Measurements from ENCODE around the gene KDM4E. TPM values are rescaled to one million over a fixed set of nuclear protein-coding genes. Genes with fewer than 3 reads are reported as not detected.

KDM4E gene
- total RNA-seq = not detected
- not detected for polyA plus RNA-seq
- not detected for total RNA-seq

- intact Hi-C loops (cut with micrococcal nuclease) = no loop called here
- Histone ChIP-seq H3K9me3 (ENCODE audit: control insufficient read depth in 2 of 3, low read length in 3 of 3) (no peaks in the 10 kb centered on the region), H3K4me3 (ENCODE audit: low read length) (no peak within 1 kb of the TSS), H3K27ac (ENCODE audit: low read depth, low read length) (no peak within 1 kb of the TSS), H3K27me3 (ENCODE audit: control insufficient read depth in 2 of 2, insufficient read depth in 2 of 2, low read length in 2 of 2) (no peaks in the 10 kb centered on the region), H3K36me3 (ENCODE audit: control insufficient read depth in 2 of 3, insufficient read depth in 3 of 3, low read length in 3 of 3) (no peaks in the 10 kb centered on the region), H3K4me1 (ENCODE audit: control insufficient read depth in 2 of 2, insufficient read depth in 2 of 2, low read length in 2 of 2) (no peaks in the 10 kb centered on the region)
- Mint-ChIP-seq H3K27ac (no peak within 1 kb of the TSS), H3K9me3 (no peaks in the 10 kb centered on the region), H3K4me3 (no peak within 1 kb of the TSS), H3K27me3 (no peaks in the 10 kb centered on the region), H3K4me1 (no peaks in the 10 kb centered on the region), H3K36me3 (no peaks in the 10 kb centered on the region)
- ATAC-seq (no peak), DNase-seq (no peak)
- ChIA-PET CTCF (no interaction called here), POLR2A (no interaction called here)
Measured at GRCh38 chr11:95024958-95025357, at the start of gene KDM4E. KDM4E (plus strand) TSS chr11:95025258; CDS start chr11:95025558, 300 bp downstream.

- ChIA-PET CTCF (no interaction called here), POLR2A (interaction anchor here (0.7 to 5.3 kb wide), 3 partner anchors 89 to 219 kb away, joined by 3 to 53 read pairs (median 4); partner anchors contain the start of gene SRSF8)
- intact Hi-C loops (cut with micrococcal nuclease) = no loop called here
Measured at GRCh38 chr11:94975599-94975998, 49.5 kb upstream of the KDM4E start.

GRCh38 chr11:94987378-94987777 lies 37.7 kb upstream of the KDM4E start:
- ATAC-seq (no peak), DNase-seq (no peak)
- peaks cover 0 to 3% (median 0%) of the 10 kb centered on the region in 5 donors for H3K36me3 Mint-ChIP-seq
- no peaks in the 10 kb centered on the region for H3K9me3 Mint-ChIP-seq
- no peak overlapping the region for H3K27ac ChIP-seq (ENCODE audit: low read depth, low read length)
- H3K36me3 ChIP-seq (ENCODE audit: control insufficient read depth in 2 of 3, insufficient read depth in 3 of 3, low read length in 3 of 3) = no peaks in the 10 kb centered on the region
- no peak overlapping the region for H3K4me3 Mint-ChIP-seq
- H3K4me1 ChIP-seq (ENCODE audit: control insufficient read depth in 2 of 2, insufficient read depth in 2 of 2, low read length in 2 of 2) = no peaks in the 10 kb centered on the region
- no peak overlapping the region for H3K27ac Mint-ChIP-seq
- ChIA-PET POLR2A (no interaction called here), CTCF (no interaction called here)
- H3K9me3 ChIP-seq (ENCODE audit: control insufficient read depth in 2 of 3, low read length in 3 of 3) = no peaks in the 10 kb centered on the region
- no peaks in the 10 kb centered on the region for H3K4me1 Mint-ChIP-seq
- H3K4me3 ChIP-seq (ENCODE audit: low read length) = no peak overlapping the region
- intact Hi-C loops (cut with micrococcal nuclease) = no loop called here
- no peaks in the 10 kb centered on the region for H3K27me3 ChIP-seq (ENCODE audit: control insufficient read depth in 2 of 2, insufficient read depth in 2 of 2, low read length in 2 of 2)
- peaks cover 24 to 45% (median 36%) of the 10 kb centered on the region in 5 donors for H3K27me3 Mint-ChIP-seq

More at GRCh38 chr11:94975599-94975998, 49.5 kb upstream of the KDM4E start:
- Mint-ChIP-seq H3K4me3 (peak overlapping the region in 1 of 10 donors; percentile 91), H3K27ac (no peak overlapping the region), H3K27me3 (no peaks in the 10 kb centered on the region), H3K4me1 (peaks cover 9 to 40% (median 26%) of the 10 kb centered on the region in 7 donors), H3K9me3 (peaks cover 0 to 5% (median 0%) of the 10 kb centered on the region in 11 donors), H3K36me3 (peaks cover 4 to 19% (median 15%) of the 10 kb centered on the region in 5 donors)
- Histone ChIP-seq H3K4me1 (ENCODE audit: control insufficient read depth in 2 of 2, insufficient read depth in 2 of 2, low read length in 2 of 2) (peaks cover 9 to 13% of the 10 kb centered on the region in 2 donors), H3K27ac (ENCODE audit: low read depth, low read length) (no peak overlapping the region), H3K36me3 (ENCODE audit: control insufficient read depth in 2 of 3, insufficient read depth in 3 of 3, low read length in 3 of 3) (peaks cover 8 to 15% (median 14%) of the 10 kb centered on the region in 3 experiments), H3K9me3 (ENCODE audit: control insufficient read depth in 2 of 3, low read length in 3 of 3) (no peaks in the 10 kb centered on the region), H3K27me3 (ENCODE audit: control insufficient read depth in 2 of 2, insufficient read depth in 2 of 2, low read length in 2 of 2) (no peaks in the 10 kb centered on the region), H3K4me3 (ENCODE audit: low read length) (no peak overlapping the region)
- DNase-seq (no peak), ATAC-seq (no peak)

- Mint-ChIP-seq H3K27me3 (peaks cover 24 to 46% (median 27%) of the 10 kb centered on the region in 5 donors), H3K4me1 (no peaks in the 10 kb centered on the region), H3K4me3 (no peak overlapping the region), H3K9me3 (no peaks in the 10 kb centered on the region), H3K27ac (no peak overlapping the region), H3K36me3 (peaks cover 0 to 3% (median 0%) of the 10 kb centered on the region in 5 donors)
- Histone ChIP-seq H3K9me3 (ENCODE audit: control insufficient read depth in 2 of 3, low read length in 3 of 3) (no peaks in the 10 kb centered on the region), H3K27ac (ENCODE audit: low read depth, low read length) (no peak overlapping the region), H3K36me3 (ENCODE audit: control insufficient read depth in 2 of 3, insufficient read depth in 3 of 3, low read length in 3 of 3) (no peaks in the 10 kb centered on the region), H3K4me1 (ENCODE audit: control insufficient read depth in 2 of 2, insufficient read depth in 2 of 2, low read length in 2 of 2) (no peaks in the 10 kb centered on the region), H3K4me3 (ENCODE audit: low read length) (no peak overlapping the region), H3K27me3 (ENCODE audit: control insufficient read depth in 2 of 2, insufficient read depth in 2 of 2, low read length in 2 of 2) (no peaks in the 10 kb centered on the region)
- ChIA-PET CTCF (no interaction called here), POLR2A (no interaction called here)
- ATAC-seq = no peak
- intact Hi-C loops (cut with micrococcal nuclease) = no loop called here
- DNase-seq = no peak
Measured at GRCh38 chr11:94988748-94989147, 36.3 kb upstream of the KDM4E start.

DNA sequence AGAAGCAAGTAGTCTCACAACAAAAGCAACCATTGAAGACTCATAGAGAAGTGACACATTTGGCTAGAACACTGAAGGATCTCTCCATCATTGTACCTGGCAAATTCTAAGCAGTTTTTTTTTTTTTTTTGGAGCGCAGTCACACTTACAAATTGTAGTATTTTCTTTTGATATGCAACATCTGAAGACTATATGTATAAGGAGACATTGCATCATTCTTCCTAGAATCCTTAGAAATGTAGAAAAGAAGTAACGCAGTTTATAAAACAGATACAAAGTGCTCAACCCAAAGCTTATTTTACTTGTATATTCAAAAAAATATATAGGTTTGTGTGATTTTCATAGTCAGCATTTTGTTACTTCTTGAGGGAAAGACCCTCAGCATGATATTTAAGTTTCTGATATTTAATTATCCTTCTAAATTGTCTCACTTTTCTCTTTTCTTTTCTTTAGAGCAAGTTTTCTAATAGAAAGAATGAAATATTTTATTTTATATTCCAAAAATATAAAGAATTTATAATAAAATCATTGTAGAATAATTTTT lies 31.6 kb upstream of the KDM4E start:
- peaks cover 0 to 7% (median 0%) of the 10 kb centered on the region in 5 donors for H3K36me3 Mint-ChIP-seq
- Histone ChIP-seq H3K27ac (ENCODE audit: low read depth, low read length) (no peak overlapping the region), H3K4me3 (ENCODE audit: low read length) (no peak overlapping the region), H3K27me3 (ENCODE audit: control insufficient read depth in 2 of 2, insufficient read depth in 2 of 2, low read length in 2 of 2) (no peaks in the 10 kb centered on the region), H3K4me1 (ENCODE audit: control insufficient read depth in 2 of 2, insufficient read depth in 2 of 2, low read length in 2 of 2) (no peaks in the 10 kb centered on the region), H3K9me3 (ENCODE audit: control insufficient read depth in 2 of 3, low read length in 3 of 3) (no peaks in the 10 kb centered on the region), H3K36me3 (ENCODE audit: control insufficient read depth in 2 of 3, insufficient read depth in 3 of 3, low read length in 3 of 3) (no peaks in the 10 kb centered on the region)
- DNase-seq (no peak), ATAC-seq (no peak)
- H3K9me3 Mint-ChIP-seq = no peaks in the 10 kb centered on the region
- H3K27ac Mint-ChIP-seq = no peak overlapping the region
- H3K4me1 Mint-ChIP-seq = no peaks in the 10 kb centered on the region
- peaks cover 7 to 29% (median 18%) of the 10 kb centered on the region in 5 donors for H3K27me3 Mint-ChIP-seq
- no peak overlapping the region for H3K4me3 Mint-ChIP-seq
- intact Hi-C loops (cut with micrococcal nuclease) = no loop called here
- ChIA-PET CTCF (no interaction called here), POLR2A (no interaction called here)

DNA sequence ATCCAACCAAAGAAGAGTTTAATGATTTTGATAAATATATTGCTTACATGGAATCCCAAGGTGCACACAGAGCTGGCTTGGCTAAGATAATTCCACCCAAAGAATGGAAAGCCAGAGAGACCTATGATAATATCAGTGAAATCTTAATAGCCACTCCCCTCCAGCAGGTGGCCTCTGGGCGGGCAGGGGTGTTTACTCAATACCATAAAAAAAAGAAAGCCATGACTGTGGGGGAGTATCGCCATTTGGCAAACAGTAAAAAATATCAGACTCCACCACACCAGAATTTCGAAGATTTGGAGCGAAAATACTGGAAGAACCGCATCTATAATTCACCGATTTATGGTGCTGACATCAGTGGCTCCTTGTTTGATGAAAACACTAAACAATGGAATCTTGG lies 27.6 kb upstream of the KDM4E start:
- ChIA-PET POLR2A (no interaction called here), CTCF (no interaction called here)
- H3K9me3 ChIP-seq (ENCODE audit: control insufficient read depth in 2 of 3, low read length in 3 of 3) = no peaks in the 10 kb centered on the region
- no peak overlapping the region for H3K4me3 Mint-ChIP-seq
- no peaks in the 10 kb centered on the region for H3K4me1 ChIP-seq (ENCODE audit: control insufficient read depth in 2 of 2, insufficient read depth in 2 of 2, low read length in 2 of 2)
- H3K36me3 ChIP-seq (ENCODE audit: control insufficient read depth in 2 of 3, insufficient read depth in 3 of 3, low read length in 3 of 3) = no peaks in the 10 kb centered on the region
- H3K4me3 ChIP-seq (ENCODE audit: low read length) = no peak overlapping the region
- H3K27ac Mint-ChIP-seq = no peak overlapping the region
- H3K27ac ChIP-seq (ENCODE audit: low read depth, low read length) = no peak overlapping the region
- no peaks in the 10 kb centered on the region for H3K27me3 ChIP-seq (ENCODE audit: control insufficient read depth in 2 of 2, insufficient read depth in 2 of 2, low read length in 2 of 2)
- H3K27me3 Mint-ChIP-seq = peaks cover 0 to 6% (median 0%) of the 10 kb centered on the region in 5 donors
- no peaks in the 10 kb centered on the region for H3K9me3 Mint-ChIP-seq
- no peak for DNase-seq
- ATAC-seq = no peak
- H3K4me1 Mint-ChIP-seq = no peaks in the 10 kb centered on the region
- H3K36me3 Mint-ChIP-seq = peaks cover 0 to 12% (median 0%) of the 10 kb centered on the region in 5 donors
- intact Hi-C loops (cut with micrococcal nuclease) = no loop called here

DNA sequence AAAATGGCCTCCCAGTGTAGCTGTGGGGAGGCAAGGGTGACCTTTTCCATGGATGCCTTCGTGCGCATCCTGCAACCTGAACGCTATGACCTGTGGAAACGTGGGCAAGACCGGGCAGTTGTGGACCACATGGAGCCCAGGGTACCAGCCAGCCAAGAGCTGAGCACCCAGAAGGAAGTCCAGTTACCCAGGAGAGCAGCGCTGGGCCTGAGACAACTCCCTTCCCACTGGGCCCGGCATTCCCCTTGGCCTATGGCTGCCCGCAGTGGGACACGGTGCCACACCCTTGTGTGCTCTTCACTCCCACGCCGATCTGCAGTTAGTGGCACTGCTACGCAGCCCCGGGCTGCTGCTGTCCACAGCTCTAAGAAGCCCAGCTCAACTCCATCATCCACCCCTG lies 26.8 kb upstream of the KDM4E start:
- Mint-ChIP-seq H3K36me3 (peaks cover 0 to 12% (median 0%) of the 10 kb centered on the region in 5 donors), H3K4me1 (no peaks in the 10 kb centered on the region), H3K4me3 (no peak overlapping the region), H3K27ac (no peak overlapping the region), H3K27me3 (peaks cover 0 to 8% (median 0%) of the 10 kb centered on the region in 5 donors), H3K9me3 (no peaks in the 10 kb centered on the region)
- DNase-seq (no peak), ATAC-seq (no peak)
- no peaks in the 10 kb centered on the region for H3K27me3 ChIP-seq (ENCODE audit: control insufficient read depth in 2 of 2, insufficient read depth in 2 of 2, low read length in 2 of 2)
- intact Hi-C loops (cut with micrococcal nuclease) = no loop called here
- CTCF ChIA-PET = no interaction called here
- H3K4me3 ChIP-seq (ENCODE audit: low read length) = no peak overlapping the region
- no peaks in the 10 kb centered on the region for H3K36me3 ChIP-seq (ENCODE audit: control insufficient read depth in 2 of 3, insufficient read depth in 3 of 3, low read length in 3 of 3)
- H3K27ac ChIP-seq (ENCODE audit: low read depth, low read length) = no peak overlapping the region
- H3K4me1 ChIP-seq (ENCODE audit: control insufficient read depth in 2 of 2, insufficient read depth in 2 of 2, low read length in 2 of 2) = no peaks in the 10 kb centered on the region
- POLR2A ChIA-PET = no interaction called here
- H3K9me3 ChIP-seq (ENCODE audit: control insufficient read depth in 2 of 3, low read length in 3 of 3) = no peaks in the 10 kb centered on the region

Measured in naive thymus-derived CD4-positive, alpha-beta T cell (primary cell).